HG03460 (cell line): ENCODE measurements around the gene TES.

Experiments
- ATAC-seq: cut with Tn5 transposase; IDR thresholded peaks from one replicate; pipeline ENCODE4 v1.9.1; 2021; ENCODE audit not compliant: unreplicated experiment

Gene TES

DNA sequence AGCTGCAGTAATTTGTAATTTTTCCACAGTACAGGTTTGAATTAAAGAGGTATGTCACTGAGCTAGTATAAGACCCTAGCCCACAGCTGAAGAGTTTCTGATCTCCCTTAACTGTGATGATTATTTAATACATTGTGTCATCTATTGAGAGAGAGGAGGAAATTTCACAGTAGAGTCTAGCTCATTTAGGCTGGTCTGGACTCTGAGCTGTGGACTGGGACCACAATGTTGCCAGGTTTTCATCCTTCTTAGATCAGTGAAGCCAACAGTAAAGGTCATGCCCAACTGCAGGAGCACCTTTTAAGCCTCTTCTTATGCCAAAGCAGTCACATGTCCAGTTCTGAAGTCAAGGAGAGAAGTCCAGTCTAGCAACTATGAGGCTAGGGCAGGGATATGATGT lies 8.9 kb downstream of the TES start:
- no peak for ATAC-seq

DNA sequence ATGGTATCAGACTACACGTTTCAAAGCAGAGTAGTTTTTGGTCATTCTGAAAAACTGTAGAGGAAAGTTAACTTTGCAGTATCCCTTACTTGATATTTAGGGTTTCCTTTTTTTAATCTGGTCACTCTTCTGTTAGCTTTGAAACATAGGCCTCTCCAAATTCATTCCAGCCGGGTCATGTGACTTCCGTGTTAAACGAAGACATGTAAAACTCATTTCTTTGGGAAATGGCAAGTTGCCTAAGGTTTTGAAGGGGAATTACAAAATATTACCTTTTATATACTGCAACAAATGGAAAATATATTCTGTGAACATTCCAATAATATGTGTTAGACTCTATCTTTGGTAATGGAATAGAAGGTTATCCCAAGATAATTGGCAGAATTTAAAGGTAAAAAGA lies 9.5 kb downstream of the TES start:
- no peak for ATAC-seq

DNA sequence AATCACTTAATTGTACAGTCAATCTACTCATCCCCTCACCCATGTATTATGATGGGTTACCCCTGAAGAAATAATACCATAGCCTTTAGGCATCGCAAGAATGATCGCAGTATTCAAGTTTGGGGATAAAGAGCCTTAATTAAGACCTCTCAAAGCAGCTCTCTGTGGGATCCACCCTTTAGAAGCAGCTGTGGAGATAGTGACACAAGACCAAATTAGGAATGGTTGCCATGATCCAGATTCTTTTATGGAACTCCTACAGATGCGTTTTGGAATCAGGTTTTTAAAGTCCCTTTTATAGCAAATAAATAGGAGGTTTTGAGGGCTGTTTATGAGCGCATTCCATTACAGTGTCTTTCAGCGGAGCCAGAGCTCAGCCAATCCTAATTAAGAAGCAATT lies 12.2 kb downstream of the TES start:
- ATAC-seq = no peak

DNA sequence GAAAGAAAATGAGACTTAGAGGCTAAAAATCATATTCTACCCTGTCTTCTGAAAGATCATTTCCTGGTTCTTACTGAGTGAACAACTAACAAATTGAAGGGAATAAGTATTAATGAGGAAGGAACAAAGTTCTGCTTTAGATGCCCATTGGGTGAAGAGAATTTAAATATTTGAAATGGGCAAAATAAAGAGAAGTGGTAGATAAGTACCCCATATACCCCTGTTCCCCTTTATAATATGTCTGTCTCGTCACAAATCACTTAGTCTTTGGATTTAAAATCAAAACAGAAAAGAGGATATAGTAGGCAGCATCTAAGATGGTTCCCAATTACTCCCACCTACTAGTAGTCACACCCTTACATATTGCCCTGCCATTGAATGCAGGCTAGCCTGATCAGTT lies 13.2 kb downstream of the TES start:
- no peak for ATAC-seq

DNA sequence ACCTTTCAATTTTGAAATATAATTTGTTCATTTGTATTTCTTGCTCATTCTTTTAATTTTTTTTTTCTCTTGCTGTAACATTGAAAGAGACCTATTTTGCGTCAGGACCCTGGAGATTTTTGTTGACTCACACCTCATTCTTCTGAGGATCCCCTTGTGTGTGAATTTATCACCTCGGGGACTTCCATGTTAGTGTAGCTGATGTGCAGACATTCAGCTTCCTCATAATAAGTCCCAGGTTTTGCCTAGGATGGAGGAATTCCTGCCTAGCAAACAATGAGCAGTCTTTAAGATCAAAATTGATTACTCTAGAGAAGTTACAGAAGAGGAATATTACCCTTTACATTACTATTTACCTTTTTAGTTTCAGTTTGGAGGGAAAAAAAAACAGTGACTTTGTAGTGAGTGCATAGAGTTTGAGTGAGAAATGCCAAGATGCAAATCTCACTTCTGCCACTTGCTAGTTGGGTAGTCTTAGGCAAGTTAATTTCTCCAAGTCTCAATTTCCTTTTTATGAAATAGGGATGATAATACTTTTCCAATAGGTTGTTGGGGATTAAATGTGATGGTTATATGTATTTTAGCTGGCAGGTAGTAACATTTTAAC lies 14.3 kb downstream of the TES start:
- ATAC-seq = peak; percentile 49

DNA sequence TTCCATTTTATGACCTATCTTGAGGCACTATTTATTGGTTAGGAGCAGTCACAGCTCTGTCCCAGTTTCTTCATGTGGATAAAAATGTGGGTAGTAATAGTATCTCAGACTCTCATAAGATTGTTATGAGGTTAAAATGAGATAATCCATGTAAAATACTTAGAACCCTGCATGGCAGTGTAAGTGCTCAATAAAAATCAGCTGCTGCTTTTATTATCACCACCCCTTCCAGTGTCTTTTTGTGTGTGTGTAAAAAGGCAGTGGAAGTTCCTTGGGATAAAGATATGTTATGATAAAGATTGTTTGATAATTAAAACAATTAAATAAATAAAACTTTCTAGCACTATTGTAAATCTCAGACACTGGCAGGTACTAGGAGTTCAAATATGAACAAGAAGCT lies 15.5 kb downstream of the TES start:
- ATAC-seq = no peak

DNA sequence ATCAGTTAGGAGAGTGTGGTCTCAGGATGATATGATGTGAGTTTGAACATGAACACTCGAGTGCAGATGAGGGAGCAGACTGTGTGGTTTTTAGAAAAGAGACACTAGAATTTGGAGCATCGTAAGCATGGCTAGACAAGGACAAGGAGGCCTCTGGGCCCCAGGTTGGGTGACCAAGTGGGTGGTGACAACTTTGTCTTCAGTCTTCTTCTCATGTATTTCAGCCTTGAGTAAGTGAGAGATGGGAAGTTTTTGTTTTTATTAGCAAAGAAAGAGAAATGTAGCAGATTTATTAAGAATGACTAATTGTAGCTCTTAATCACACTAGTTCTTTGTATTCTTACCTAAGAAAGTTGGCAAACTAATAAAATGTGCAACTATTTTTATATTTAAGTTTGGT lies 16.3 kb downstream of the TES start:
- ATAC-seq = no peak

DNA sequence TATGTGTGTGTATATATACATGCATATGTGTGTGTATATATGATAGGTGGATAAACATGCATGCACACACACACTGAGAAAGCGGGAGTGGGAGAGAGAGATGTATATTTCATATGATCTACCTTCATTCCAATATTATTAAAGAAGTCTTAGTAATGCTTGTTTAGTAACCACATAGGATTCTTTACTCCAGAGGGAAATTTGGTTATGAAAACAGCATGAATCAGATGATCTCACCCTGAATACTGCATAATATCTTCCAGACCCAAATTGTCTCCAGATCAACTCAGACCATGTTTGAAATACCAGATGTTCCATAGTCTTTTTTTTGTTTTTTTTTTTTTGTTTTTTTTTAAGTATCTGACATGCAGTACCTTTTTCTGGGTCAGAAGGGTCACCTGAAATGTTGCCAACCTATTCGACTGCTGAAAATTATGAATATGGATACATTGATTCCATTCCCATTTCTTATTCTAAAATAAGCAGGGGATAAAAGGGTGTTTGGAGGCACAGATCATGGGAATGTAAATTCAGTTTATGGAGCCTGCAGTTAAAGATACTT lies 17.4 kb downstream of the TES start:
- ATAC-seq = no peak

DNA sequence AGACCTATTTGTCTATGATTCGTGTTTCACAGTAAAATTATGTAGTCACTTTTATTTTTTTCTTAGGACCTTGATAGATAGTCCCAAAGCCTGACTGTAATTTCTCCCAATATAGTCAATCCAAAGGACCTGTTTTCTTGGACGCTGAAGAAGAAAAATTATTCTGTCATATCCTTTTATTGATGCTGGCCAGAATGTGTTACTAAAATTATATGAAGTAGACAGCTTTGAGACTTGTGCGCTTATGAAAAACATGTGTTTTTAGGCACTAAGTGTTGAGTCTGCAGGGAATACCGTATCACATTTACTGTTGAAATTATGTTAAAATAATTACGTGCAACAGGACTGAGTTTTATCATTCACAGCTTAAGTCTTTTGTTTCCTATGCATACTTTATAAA lies 17.9 kb downstream of the TES start:
- no peak for ATAC-seq

DNA sequence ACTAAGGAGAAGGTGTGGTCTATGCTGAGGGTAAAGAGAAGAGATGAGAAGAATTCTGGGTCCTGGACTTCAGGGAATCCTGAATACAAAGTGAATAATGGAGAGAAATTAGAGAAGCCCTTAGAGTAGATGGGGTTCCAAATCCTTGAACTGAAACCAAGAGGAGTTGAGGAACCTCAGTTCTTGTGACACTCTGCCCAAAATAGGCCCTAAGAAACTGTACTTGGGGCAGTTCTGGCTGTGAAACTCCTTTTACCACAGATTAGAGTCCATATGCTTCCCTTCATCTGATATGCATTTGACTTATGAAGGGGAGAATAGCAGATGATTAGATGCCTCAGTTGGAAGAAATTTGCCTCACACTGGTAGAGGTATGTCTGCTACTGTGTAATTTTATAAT lies 19.0 kb downstream of the TES start:
- ATAC-seq = peak; percentile 47

DNA sequence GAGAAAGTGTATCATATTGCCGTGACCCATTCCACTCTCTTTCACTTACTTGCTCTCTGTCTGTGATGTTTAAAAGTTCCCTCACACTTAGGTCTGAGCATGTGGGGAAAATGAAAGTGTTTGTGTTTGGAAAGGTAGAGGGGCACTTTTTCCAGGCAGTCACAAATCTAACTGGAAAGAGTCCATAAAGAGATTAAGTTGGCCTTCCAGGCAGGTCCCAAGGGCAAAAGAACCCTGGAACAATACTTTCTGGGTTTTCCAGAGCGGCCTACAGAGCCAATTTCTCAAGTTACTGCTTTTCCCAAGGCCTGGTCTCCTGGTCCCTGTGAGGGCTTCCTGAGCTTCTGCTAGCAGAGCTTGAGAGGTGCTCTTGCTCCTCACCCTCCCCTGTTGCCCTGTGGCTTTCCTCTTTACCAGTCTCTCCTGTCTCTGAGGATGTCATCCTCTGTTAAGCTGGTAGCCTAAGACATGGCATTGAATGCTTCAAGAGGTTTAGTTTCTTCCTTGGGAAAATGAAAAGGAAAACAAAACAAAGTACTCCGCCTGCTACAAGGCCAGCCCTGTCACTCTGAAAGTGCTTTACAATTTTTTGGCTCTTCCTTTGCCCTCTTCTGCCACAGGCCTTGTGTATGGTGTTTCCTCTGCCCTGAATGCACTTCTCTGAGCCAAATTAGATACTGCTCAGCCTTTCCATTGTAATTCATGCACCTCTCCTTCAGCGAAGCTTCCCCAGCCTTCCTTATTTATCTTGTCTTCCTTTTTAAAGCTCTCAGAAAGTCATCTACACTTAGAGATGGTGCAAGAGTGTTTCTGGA lies 20.1 kb downstream of the TES start:
- ATAC-seq = no peak

DNA sequence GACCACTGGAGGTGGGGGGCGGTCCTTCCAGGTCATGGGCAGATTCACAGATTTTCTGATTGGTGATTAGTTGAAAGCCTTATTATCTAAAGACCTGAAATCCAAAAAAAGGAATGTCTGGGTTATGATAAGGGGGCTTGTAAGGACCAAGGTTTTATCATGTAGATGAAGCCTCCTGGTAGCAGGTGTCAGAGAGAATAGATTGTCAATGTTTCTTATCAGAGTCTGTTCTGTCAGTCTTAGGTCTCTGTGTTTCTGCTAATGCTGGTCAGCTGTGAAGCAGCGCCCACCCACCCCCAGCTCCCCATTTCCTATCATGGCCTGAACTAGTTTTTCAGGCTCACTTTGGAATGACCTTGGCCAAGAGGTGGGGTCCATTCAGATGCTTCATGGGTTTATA lies 21.2 kb downstream of the TES start:
- ATAC-seq = no peak

DNA sequence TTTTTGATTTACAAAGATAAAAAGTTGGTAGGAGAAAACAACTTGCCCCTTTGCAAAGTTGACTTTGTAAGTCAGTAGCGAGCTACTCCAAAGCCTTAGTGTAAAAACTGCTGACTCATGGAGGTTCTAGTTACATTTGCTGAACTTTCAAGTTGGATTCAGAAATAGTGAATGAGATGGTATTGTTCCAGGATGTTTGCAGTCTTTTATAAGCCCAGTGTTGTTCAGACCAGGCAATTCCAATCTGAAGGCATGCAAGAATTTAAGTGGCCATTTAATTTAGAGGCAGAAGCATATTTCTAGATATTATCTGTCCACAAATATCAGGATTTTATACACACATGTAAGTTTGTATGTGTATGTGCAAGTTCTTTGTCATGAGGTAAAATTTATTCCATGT lies 21.6 kb downstream of the TES start:
- ATAC-seq = no peak

DNA sequence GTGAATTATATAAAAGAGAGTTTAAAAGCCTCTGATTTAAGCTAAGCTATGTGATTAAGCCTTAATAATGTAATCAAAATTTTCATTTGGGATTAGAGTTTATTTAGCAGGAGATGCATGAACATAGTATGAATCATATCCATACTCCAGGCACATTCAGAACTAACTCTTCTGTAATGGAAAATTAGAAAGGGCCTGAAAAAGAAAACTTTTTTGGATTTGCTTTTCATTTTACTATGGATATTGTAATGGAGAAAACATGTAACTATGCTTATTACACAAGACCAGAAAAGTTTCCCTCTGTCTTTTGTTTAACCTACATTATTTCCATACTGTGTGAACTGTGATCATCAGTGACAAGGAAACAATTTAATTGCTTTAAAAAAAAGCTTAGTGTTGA lies 22.0 kb downstream of the TES start:
- ATAC-seq = no peak

DNA sequence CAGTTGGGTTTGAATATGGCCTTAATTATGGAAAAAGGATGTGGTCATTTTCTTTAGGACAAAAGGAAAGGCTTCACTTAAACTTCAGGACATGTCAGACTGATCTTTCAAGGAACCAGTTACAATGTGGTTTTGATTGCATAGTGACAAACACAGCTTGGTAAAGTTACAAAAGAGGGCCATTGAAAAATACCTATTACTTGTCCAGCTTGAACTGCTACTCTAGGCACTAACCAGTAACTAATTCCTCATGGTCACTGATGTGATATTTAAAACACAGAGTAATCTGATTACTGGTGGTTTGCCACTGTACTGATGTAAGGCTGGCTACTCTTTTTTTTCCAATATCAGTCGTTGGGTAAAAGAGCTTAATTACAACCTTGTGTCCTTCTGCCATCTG lies 22.6 kb downstream of the TES start:
- no peak for ATAC-seq

DNA sequence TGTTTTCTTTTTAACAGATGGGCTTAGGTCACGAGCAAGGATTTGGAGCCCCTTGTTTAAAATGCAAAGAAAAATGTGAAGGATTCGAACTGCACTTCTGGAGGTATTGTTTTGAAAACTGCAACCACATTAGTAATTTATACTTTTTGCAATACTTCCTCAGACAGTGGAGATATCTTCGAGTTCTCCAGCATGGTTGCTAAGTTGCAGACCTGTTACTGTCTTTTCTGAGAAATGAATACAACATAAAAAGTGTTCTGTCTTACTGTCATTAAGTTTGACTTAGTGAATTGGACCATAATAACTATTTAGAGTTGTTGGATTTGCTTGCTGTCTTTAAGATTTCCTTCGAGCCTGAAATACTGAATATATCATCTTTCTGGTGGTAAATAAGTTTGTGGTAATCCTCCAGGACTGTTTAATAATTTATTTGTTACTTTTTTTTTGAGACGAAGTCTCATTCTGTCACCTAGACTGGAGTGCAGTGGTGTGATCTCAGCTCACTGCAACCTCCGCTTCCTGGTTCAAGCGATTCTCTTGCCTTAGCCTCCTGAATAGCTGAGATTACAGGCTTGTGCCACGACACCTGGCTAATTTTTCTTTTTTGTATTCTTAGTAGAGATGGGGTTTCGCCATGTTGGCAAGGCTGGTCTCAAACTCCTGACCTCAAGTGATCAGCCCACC lies 24.3 kb downstream of the TES start:
- ATAC-seq = no peak

DNA sequence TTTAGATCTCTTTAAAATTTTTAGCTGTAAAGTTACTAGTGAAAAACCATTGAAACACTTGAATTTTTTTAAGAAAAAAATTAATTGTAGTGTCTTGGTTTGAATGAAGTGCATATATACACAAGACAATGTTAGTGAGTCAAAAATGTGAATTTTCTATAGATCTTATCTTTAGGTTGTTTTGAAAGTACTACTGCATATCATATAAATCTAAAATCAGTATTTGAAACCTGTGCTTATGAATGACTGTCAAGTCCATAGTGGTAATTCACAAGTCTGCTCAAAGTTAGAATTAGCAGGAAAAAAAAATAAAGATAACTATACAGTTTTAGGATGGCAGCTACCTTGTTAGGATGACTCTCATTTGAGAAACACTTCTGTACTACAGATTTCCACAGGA lies 25.0 kb downstream of the TES start:
- no peak for ATAC-seq

DNA sequence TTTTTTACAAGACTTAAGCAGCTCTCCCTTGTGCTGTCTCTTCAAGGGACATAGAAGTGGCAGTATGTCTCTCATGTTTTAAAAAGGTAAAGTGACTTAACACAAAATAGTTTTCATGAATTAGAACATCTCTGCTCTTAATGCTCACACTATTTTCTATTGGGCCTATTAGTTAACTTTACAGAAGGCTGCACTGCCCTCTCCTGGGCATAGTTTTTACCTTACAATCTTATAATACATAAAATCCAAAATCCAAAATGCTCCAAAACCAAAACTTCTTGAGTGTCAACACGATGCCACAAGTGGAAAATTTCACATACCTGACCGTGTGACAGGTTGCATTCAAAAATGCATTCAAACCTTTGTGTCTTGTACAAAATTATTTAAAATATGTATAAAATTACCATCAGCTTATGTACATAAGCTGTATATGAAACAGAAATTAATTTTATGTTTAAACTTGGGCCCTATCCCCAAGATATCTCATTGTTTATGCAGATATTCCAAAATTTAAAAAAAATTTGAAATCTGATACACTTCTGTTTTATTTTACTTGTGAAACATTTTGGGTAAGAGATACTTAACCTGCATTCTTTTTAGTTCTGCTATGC lies 25.8 kb downstream of the TES start:
- no peak for ATAC-seq

DNA sequence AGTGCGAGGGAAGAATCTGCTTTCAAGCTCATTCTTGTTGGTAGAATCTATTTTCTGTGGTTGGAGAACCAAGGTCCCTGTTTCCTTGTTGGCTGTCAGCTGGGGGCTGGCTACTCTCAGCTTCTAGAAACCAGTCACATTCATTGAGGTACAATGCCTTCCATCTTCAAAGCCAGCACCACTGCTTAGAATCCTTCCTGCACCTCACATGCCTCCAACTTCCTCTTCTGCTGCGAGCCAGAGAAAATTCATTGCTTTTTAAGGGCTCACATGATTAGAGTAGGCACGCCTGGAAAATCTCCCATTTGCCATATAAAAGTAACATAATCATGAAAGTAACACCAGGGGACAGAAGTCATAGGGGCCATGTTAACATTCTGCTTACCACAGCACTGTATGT lies 28.7 kb downstream of the TES start:
- no peak for ATAC-seq

DNA sequence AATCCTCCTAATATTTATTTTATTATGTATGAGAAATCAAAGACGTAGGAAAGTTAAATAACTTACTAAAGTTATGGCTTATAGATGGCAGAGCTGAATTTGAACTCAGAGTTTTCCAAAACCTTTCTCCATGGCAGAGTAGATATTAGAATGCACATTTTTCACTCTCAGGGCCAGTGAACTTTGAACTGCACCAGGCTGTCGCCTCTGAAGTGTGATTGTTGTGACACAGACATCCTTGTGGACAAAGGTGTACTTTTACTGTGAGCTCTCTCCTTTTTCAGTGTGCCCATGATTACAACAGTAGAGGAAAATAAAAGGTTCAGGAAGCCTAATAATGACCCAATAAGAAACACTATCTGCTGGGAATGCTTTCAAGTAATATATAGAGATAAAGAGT lies 29.1 kb downstream of the TES start:
- no peak for ATAC-seq

DNA sequence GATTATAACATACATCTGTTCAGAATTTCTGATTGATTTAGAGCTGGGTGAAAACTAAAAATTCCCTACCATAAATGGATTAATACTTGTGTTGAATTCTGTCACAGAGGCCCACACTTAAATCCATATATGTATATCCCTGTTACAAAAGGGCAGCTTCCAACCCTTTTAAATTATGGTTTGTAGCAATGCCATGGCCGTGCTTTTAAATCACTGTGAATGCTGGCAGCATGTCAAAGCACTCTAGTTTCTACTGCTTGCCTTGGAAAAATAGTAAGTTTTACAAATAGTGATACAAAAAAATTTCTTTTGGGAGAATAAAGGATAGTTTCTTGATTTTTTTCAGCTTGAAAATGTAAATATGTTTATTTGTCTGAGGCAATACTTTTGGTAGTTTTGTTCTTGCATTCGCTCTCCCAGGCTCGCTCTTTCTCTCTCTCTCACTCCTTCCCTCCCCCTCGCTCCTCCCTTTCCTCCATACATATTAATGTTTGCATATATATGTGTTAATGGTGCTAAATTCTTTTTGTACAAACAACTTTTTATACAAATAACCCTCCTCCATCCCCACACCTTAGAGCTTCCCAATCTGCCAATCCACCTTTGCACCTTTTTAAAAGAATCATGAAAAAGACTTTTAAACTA lies 29.8 kb downstream of the TES start:
- no peak for ATAC-seq
